GM21786 (cell line): ENCODE results near the gene APC2.
"Not testable (repeated sequence)": the region's sequence is repeated elsewhere in the genome, so short reads cannot be mapped to it uniquely, and the experiment has no call there.

Experiments
- ATAC-seq: cut with Tn5 transposase; IDR thresholded peaks from one replicate; pipeline ENCODE4 v1.9.1; 2021; ENCODE audit not compliant: unreplicated experiment

Gene APC2

DNA sequence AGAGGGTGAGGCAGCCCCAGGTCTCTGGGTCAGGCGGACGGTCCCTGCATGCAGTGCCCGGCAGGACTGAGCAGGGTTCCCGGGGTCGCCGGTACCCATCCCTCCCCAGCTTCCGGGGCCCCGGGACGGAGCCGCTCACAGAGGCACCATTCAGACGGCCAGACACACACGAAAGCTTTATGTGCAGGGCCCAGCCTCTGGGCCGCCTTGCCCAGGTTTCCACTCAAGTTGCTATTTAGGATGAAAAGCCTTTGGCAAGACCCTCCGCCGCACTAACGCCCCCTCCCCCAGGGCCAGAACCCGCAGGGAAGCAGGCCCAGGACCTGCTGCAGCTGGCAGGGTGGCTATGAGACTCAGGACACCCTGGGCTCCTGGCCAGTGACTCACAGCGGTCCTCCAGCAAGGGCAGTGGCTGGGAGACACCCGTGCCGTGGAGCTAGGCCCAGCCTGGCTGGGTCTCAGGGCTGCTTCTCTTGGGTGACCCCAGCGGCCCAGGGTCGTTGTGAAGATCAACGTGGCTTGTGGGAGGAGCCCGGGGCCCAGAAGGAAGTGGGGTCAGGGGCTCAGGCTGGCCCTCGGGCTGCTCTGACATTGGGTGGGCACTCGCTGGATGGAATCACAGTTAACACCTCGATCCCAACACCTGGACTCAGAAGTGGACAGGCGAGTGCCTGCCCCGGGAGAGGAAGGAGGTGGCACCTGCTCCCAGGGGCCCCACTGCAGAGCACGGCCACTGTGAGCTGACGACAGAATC, 24.3 kb downstream of the APC2 start:
- no peak for ATAC-seq

GRCh38 chr19:1474765-1475351, 24.9 kb downstream of the APC2 start:
- ATAC-seq, result no peak

GRCh38 chr19:1475751-1476437, 26.0 kb downstream of the APC2 start:
- ATAC-seq, result no peak

DNA sequence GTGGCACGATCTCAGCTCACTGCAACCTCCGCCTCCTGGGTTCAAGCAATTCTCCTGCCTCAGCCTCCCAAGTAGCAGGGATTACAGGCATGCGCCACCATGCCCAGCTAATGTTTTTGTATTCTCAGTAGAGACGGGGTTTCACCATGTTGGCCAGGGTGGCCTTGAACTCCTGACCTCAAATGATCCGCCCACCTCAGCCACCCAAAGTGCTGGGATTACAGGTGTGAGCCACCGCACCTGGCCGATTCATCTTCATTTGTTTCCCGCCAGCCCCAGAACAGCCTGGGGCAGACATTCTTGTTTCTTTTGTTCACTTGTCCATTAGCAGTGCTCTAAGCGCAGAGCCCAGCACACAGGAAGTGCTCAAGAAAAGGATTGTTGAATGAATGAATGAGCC, 27.1 kb downstream of the APC2 start:
- ATAC-seq, result not testable (repeated sequence)

GRCh38 chr19:1478934-1479707, 29.2 kb downstream of the APC2 start, which contains the start of gene C19orf25:
Gene C19orf25 (minus strand): TSS chr19:1479215. CDS start chr19:1478903, 312 bp downstream.
- peak; percentile 84 for ATAC-seq

DNA sequence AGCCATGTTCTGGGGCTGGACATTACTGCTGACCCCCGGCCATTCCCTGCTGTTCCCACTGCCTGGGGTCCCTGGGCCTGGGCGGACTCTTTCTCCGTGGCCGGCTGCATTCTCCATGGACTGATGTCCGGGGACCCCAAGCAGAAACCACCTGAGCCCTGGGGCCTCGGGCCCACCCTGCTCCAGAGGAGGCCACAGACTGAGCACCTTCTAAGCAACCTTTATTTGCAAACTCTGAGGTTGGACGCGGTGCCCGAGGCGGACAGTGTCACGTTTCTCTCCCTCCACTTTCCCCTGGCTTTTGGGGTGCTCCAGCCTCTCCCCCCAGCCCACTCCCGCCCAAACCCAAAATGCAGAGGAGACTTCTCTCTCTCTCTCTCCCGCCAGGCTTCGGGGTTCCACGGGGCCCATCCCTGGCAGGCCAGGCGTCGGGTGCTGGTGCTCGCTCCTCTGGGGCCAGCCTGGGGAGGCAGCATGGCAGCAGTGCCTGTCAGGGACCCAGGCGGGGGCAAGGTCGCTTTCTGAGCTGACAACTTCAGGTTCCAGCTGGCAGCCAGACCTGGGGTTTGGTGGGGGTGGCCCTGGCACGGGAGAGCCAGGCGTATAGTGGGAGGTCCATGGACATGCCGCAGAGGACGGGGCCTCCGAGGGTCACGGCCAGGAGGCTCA, 31.4 kb downstream of the APC2 start:
- ATAC-seq, result no peak

- no peak for ATAC-seq
Measured at GRCh38 chr19:1481893-1482360, 32.0 kb downstream of the APC2 start.

GRCh38 chr19:1482361-1483130, 32.6 kb downstream of the APC2 start:
- no peak for ATAC-seq

- no peak for ATAC-seq
Measured at GRCh38 chr19:1483131-1483978, 33.4 kb downstream of the APC2 start.

DNA sequence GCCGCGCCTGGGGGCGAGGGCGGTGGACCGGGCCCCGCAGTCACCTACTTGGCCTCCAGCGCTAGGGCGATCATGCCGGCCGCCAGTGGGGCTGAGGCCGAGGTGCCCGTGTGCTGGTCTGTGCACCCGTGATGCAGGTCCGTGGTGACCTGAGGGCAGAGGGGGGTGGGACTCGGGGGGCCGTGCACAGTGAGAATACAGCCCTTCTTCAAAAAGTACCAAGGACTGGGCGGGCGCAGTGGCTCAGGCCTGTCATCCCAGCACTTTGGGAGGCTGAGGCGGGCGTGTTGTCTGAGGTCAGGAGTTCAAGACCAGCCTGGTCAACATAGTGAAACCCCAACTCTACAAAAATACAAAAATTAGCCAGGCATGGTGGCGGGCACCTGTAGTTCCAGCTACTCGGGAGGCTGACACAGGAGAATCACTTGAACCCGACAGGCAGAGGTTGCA, 34.1 kb downstream of the APC2 start:
- no peak for ATAC-seq

GRCh38 chr19:1486720-1487575, 37.0 kb downstream of the APC2 start:
- ATAC-seq, result no peak

DNA sequence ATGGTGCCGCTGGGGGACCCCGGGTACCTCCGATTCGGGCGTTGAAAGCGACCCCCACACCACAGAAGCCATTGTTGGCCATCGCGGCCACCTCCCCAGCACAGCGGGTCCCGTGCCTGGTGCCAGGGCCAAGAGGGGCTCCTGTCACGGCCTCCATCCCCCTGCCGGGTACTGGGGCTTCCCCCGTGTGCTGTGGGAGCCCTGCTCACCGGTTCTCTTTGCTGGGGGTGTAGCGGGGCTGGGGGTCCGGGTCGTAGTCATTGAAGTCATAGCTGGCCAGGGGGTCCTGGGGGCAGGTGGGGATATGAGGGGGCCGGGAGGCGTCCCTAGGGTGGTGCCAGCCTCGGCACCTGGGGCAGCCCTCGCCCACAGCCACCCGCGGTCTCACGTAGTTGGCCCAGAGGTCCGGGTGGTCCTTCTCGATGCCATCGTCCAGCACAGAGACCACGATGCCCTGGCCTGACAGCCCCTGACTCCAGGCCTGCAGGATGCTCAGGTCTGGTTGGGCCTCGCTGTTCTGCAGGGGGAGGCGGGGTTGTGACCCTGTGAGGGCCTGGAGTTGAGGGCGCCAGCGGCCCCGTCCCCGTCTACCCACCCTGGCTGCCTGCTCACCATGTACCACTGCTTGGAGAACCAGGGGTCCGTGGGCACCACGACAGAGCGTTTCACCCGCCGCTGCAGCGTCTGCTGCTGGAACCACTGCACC, 37.8 kb downstream of the APC2 start:
- no peak for ATAC-seq

GRCh38 chr19:1488282-1488601, 38.3 kb downstream of the APC2 start:
- no peak for ATAC-seq

- no peak for ATAC-seq
Measured at GRCh38 chr19:1489463-1490310, 39.8 kb downstream of the APC2 start.

DNA sequence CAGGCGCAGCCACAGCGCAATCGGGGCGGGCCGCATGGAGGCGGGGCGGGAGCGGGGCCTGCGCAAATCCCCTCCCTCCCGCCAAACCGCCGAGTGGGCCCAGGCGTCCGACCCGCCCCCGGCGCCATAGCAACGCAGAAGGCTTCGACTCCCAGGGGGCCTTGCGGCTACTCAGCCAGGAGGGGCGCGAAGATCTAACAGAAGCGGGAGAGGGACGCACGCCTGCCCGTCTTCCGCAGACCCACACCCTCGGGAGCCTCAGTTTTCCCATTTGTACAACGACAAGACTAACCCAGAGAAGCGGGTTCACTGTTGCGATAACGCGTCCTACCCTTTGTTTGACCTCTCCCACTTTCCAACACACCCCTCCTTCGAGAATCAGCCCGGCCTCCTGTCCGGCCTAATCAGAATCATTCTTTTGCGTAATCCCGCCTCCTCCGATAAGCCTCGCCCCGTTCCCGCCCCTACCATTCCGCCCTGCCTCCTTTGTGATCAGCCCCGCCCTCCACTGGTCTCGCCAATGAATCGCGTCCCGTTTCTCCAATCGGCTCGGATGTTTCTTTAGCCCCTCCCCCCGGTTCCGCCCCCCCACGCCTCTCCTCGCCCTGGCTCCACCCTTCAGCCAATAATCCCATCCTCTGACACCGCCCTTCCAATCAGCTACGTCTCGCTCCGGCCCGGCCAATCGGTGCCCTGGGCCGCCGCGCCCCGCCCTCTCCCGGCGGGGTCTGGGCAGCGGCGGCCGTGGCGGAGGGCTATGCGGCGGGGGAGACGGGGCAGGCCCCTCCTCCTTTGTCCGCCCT, 40.6 kb downstream of the APC2 start, which contains the start of gene PCSK4:
PCSK4 (minus strand) TSS at position 40 of the 803 bp plus-strand sequence; CDS start at position 36, 4 bp downstream.
- ATAC-seq, result peak; percentile 88
